Activated naive CD8-positive, alpha-beta T cell treated with anti-CD3 and anti-CD28 coated beads, Interleukin-2, amount 10 ng/mL, durations not matched to agents 7 days and 5 days (primary cell): ENCODE measurements around the gene CHMP1A. TPM values are rescaled to one million over a fixed set of nuclear protein-coding genes. Genes with fewer than 3 reads are reported as not detected.
A peak's percentile ranks its signal among the peaks of the same experiment; 100 is the strongest.
"Not testable (repeated sequence)": the region's sequence is repeated elsewhere in the genome, so short reads cannot be mapped to it uniquely, and the experiment has no call there.

Source experiments
- ATAC-seq: fragments of 150-1000 bp; cut with Tn5 transposase; one replicate; pipeline ENCODE4 v1.10.0; 2021; ENCODE audit warnings: low read depth, moderate library complexity
- POLR2A ChIA-PET: fragments of 350-600 bp; sonication (Branson Sonifier 250); formaldehyde crosslinking; loops from one replicate; lab custom pipeline; 2021; ENCODE audit warnings: antibody characterized with exemption; lab: Charles Lee
- DNase-seq: peaks from one replicate; pipeline ENCODE4 v3.0.0; 2021
- H3K27ac Mint-ChIP-seq: one replicate; pipeline ENCODE4 v1.8.0; 2022; ENCODE audit warnings: mild to moderate bottlenecking, mixed read lengths
- H3K27me3 Mint-ChIP-seq: one replicate; pipeline ENCODE4 v1.8.0; 2022; ENCODE audit warnings: mild to moderate bottlenecking, moderate library complexity, mixed read lengths
- H3K36me3 Mint-ChIP-seq: one replicate; pipeline ENCODE4 v1.8.0; 2021; ENCODE audit warnings: mild to moderate bottlenecking, mixed read lengths
- H3K4me1 Mint-ChIP-seq: one replicate; pipeline ENCODE4 v1.8.0; 2021; ENCODE audit warnings: mixed read lengths
- H3K4me3 Mint-ChIP-seq: one replicate; pipeline ENCODE4 v1.8.0; 2022; ENCODE audit warnings: mild to moderate bottlenecking, moderate library complexity, mixed read lengths
- H3K9me3 Mint-ChIP-seq: one replicate; pipeline ENCODE4 v1.8.0; 2021; ENCODE audit warnings: mixed read lengths
- total RNA-seq, 2 experiments: library from RNA; stranded (reverse); gene quantifications; one replicate each; pipeline ENCODE4 v1.2.3, GENCODE V29; 2021

CHMP1A gene
- total RNA-seq, 2 experiments from 2014 or later: 88.1 to 96.3 TPM

DNA sequence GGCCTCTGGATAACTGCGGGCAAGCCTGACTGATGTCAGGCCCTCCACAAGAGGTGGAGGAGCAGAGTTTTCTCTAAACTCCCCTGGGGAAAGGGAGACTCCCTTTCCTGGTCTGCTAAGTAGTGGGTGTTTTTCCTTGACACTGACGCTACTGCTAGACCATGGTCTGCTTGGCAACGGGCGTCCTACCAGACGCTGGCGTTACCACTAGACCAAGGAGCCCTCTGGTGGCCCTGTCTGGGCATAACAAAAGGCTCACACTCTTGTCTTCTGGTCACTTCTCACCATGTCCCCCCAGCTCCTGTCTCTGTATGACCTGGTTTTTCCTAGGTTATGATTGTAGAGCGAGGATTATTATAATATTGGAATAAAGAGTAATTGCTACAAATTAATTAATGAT, 9.5 kb upstream of the CHMP1A start:
- peaks cover 12% of the 10 kb centered on the region for H3K4me1 Mint-ChIP-seq
- POLR2A ChIA-PET, H3K27ac Mint-ChIP-seq, H3K9me3 Mint-ChIP-seq, H3K27me3 Mint-ChIP-seq, ATAC-seq, H3K4me3 Mint-ChIP-seq, DNase-seq: not testable (repeated sequence)
- peaks cover 13% of the 10 kb centered on the region for H3K36me3 Mint-ChIP-seq

DNA sequence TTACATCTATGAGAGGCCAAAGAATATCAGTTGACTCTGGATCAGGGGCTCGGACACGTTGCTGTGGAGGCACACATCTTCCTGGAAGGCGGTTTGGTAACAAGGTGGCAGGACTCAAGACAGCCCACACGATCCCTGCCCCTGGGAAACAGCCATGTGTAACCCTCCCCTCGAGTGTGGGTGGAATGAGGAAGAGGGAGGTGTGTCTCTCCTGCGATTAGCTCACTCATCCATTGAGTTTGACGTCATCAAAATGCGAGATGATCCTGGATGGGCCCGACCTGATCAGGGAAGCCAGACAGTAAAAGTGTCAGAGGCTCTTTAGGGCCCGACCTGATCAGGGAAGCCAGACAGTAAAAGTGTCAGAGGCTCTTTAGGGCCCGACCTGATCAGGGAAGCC, 6.7 kb upstream of the CHMP1A start:
- H3K4me3 Mint-ChIP-seq, ATAC-seq, H3K27ac Mint-ChIP-seq, H3K27me3 Mint-ChIP-seq, POLR2A ChIA-PET, DNase-seq, H3K9me3 Mint-ChIP-seq: not testable (repeated sequence)
- peaks cover 17% of the 10 kb centered on the region for H3K4me1 Mint-ChIP-seq
- peaks cover 27% of the 10 kb centered on the region for H3K36me3 Mint-ChIP-seq

DNA sequence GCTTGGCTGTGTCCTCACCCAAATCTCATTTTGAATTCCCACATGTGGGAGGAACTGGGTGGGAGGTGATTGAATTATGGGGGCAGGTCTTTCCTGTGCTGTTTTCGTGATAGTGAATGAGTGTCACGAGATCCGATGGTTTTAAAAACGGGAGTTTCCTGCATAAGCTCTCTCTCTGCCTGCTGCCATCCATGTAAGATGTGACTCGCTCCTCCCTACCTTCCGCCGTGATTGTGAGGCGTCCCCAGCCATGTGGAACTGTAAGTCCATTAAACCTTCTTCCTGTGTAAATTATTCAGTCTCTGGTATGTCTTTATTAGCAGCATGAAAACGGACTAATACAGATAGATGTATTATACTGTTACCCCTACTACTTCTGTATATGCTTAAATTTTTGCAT, 3.7 kb upstream of the CHMP1A start:
- no peak overlapping the region for H3K4me3 Mint-ChIP-seq
- ATAC-seq (no peak), DNase-seq (no peak)
- no peaks in the 10 kb centered on the region for H3K27me3 Mint-ChIP-seq
- H3K9me3 Mint-ChIP-seq: no peaks in the 10 kb centered on the region
- peaks cover 32% of the 10 kb centered on the region for H3K36me3 Mint-ChIP-seq
- H3K4me1 Mint-ChIP-seq: peaks cover 13% of the 10 kb centered on the region
- POLR2A ChIA-PET: no interaction called here
- no peak overlapping the region for H3K27ac Mint-ChIP-seq

DNA sequence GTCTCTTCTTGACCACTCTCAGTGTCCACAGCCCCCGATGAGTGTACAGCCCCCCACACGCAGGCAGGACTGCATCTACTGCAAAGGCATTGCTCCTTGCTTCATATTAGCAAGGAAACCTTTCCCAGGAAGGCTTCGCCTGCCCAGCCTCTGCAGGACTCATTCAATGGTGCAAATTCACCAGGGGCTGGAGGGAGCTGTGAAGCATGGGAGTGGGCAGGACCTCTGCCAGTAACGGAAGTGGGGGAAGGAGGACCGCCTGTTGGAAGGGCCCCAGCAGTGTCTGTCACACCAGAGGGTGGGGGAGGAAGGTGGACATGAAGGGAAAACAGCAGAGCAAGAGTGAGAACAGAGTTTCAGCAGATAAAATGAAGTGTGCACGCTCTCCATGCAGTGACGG, 2.6 kb upstream of the CHMP1A start:
- Mint-ChIP-seq H3K9me3 (no peaks in the 10 kb centered on the region), H3K4me3 (no peak overlapping the region), H3K27ac (no peak overlapping the region), H3K27me3 (no peaks in the 10 kb centered on the region), H3K36me3 (peaks cover 34% of the 10 kb centered on the region), H3K4me1 (peaks cover 22% of the 10 kb centered on the region)
- ATAC-seq: no peak
- DNase-seq: no peak
- POLR2A ChIA-PET: no interaction called here

DNA sequence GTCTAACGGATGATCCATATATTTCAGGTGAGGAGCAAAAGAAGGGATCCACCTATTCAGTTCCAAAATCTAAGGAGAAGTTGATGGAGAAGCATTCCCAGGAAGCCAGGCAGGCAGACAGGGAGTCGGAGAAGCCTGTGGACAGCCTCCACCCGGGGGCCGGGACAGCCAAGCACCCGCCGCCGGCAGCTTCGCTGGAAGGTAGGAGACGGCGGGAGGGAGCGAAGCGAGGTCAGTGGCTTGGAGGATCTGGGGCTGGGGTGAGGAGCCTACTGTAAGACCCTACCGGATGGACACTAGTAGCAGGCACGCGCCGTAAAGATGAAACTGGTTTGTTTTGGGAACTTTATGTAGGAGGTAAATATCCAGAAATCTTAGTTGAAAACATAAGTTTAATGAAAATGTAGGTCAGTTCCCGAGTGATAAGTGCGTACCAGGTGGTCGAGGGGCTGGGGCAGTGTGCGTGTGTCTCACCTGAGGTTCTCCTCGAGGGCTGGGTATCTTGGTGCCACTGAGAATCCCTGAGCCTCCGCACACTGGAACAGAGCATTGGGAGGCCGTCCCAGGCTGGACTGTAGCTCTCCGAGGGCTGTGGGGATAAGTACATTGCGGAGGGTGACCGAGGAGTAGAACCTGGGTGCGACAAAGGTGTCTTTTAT, 842 bp upstream of the CHMP1A start:
- no peaks in the 10 kb centered on the region for H3K9me3 Mint-ChIP-seq
- ATAC-seq: no peak
- H3K27me3 Mint-ChIP-seq: no peaks in the 10 kb centered on the region
- peaks cover 31% of the 10 kb centered on the region for H3K36me3 Mint-ChIP-seq
- H3K27ac Mint-ChIP-seq: peak overlapping the region; percentile 77
- POLR2A ChIA-PET: interaction anchor here (1.1 to 2.2 kb wide), 2 partner anchors 28 to 65 kb away, joined by 4 to 6 read pairs; partner anchors contain the start of gene CDK10
- peak overlapping the region; percentile 87 for H3K4me3 Mint-ChIP-seq
- H3K4me1 Mint-ChIP-seq: peaks cover 31% of the 10 kb centered on the region
- DNase-seq: no peak

DNA sequence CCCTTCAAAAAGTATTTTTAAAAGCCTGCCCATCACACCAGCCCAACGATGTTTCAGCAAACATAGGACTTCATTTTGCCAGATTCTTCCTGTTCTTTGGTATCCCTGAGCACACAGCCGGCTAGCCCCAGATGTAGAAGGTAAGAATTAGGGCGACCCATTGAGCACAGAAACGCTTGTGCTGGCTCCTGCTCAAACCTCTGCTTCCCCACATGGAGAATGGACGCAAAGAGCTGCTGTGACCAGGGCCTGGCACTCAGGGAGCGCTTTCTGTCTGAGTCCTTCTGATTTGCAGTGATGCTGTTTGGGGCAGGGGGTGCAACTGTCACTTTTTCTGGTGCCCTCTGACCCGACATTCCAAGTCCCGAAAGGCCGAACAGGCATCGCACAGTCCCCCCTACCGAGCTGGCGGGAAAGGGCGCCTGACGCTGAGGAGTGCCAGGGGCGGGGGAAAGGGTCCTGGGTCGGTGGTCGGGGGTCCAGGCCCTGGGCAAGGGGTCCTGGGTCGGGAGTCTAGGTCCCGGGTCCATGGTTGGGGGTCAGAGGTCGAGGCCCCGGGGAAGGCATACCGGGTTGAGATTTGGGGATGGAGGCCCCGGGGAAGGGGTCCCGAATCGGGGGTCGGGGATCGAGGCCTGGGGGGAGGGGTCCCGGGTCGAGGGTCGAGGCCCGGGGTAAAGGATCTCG, 930 bp downstream of the CHMP1A start:
- peaks cover 20% of the 10 kb centered on the region for H3K36me3 Mint-ChIP-seq
- peak overlapping the region; percentile 79 for H3K27ac Mint-ChIP-seq
- peak overlapping the region; percentile 87 for H3K4me3 Mint-ChIP-seq
- DNase-seq (no peak), ATAC-seq (no peak)
- POLR2A ChIA-PET: no interaction called here
- H3K9me3 Mint-ChIP-seq: no peaks in the 10 kb centered on the region
- H3K27me3 Mint-ChIP-seq: no peaks in the 10 kb centered on the region
- H3K4me1 Mint-ChIP-seq: peaks cover 31% of the 10 kb centered on the region

DNA sequence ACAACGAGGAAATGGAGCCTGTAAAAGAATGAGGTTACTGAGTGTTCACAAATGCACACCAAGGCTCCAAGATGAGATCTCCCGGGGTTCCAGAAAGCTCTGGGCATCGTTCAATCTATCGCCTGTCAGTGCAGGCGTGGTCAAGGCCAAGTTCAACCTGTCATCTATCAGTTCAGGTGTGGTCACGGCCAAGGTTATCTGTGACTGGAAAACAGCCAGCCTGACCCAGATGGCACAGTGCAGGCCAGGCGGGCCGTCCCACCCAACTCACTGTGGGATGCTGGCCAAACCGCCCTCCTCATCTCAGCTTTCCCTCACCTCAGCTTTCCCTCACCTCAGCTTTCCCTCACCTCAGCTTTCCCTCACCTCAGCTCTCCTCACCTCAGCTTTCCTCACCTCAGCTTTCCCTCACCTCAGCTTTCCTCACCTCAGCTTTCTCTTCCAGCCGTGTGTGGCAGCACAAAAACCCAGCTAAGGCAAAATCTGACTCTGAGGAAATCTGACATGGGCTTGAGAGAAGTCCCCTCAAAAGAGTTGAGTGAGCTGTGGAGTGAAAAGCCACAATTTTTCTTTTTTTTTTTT, 2.4 kb downstream of the CHMP1A start:
- Mint-ChIP-seq H3K9me3 (no peaks in the 10 kb centered on the region), H3K4me1 (peaks cover 28% of the 10 kb centered on the region), H3K36me3 (peaks cover 13% of the 10 kb centered on the region), H3K27ac (no peak overlapping the region), H3K4me3 (peak overlapping the region; percentile 87), H3K27me3 (no peaks in the 10 kb centered on the region)
- DNase-seq: no peak
- POLR2A ChIA-PET: no interaction called here
- no peak for ATAC-seq

DNA sequence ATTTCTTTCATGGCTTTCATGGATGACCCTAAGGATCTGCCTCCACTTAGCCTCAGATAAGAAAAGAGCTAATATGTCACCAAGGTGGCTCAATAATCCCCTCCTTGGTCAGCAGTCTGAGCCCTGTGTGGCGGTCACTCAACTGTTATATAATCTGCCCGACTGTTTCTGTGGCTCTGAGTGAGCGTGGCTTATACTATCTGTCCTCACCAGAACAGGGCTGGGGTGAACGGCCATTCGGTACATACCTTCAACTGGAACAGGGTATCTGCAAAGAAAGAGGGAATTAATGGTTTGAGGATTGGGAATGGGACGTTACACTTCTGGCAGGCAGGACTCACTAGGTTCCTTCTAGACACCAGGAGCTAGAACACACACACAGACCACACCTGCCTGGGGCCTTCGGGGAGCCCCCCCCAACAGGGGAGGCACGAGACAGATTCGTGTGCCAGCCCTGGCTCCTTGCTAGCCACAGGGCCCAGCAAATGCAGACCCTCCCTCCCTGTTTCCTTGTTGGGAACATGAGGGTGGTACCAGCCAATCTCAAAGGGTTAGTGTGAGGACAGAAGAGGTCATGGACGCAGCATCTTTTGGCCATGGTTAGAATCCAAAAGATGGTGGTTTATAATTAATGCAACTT, 3.7 kb downstream of the CHMP1A start:
- no peak for ATAC-seq

DNA sequence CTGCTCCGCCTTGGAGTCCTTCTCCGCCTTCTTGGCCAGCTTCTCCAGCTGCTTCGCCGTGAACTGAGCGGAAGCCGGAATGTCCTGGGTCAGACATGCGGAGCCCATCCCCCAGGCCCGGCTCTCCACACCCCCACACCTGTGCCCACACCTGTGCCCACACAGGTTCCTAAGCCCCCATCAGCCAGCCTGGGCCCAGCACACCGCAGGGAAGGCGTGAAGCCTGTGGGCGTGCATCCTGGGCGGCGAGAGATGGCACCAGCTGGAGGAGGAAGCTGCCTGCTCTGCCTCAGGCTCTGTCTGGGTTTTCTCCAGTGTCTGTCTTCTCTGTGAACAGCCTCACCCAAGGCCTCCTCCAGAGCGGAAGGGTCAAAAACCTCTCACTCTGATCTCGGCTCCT, 5.9 kb downstream of the CHMP1A start:
- Mint-ChIP-seq H3K27ac (no peak overlapping the region), H3K4me3 (no peak overlapping the region), H3K9me3 (no peaks in the 10 kb centered on the region), H3K27me3 (no peaks in the 10 kb centered on the region), H3K4me1 (peaks cover 21% of the 10 kb centered on the region), H3K36me3 (peaks cover 22% of the 10 kb centered on the region)
- POLR2A ChIA-PET: no interaction called here
- ATAC-seq (peak; percentile 13), DNase-seq (no peak)

More for the DNA sequence above, 3.7 kb downstream of the CHMP1A start:
- POLR2A ChIA-PET: interaction anchor here (0.6 to 0.7 kb wide), 2 partner anchors 270 to 364 kb away, joined by 4 read pairs; no protein-coding TSS in a partner anchor
- Mint-ChIP-seq H3K36me3 (peaks cover 20% of the 10 kb centered on the region), H3K27me3 (no peaks in the 10 kb centered on the region), H3K4me3 (no peak overlapping the region), H3K27ac (no peak overlapping the region), H3K9me3 (no peaks in the 10 kb centered on the region), H3K4me1 (peaks cover 26% of the 10 kb centered on the region)
- no peak for DNase-seq

DNA sequence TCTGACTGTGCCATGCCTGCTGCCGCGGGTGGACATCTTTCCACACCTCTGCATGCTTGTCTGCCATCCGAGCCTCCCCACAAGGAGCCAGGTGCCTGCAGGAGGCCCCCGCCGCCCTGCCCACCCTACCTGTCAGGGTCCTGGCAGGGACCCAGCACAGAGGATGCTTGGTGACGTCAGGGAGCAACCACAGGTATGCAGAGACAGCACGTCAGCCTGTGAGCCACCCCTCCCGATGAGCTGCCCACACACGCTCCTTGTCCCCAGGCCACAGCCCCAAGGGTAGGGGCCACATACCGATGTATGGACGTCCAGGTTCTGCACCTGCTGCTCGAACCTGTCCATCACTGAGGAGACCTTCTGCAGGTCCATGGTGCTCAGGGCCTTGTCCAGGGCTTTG, 10.6 kb downstream of the CHMP1A start:
- no peaks in the 10 kb centered on the region for H3K9me3 Mint-ChIP-seq
- no peak overlapping the region for H3K27ac Mint-ChIP-seq
- no peak overlapping the region for H3K4me3 Mint-ChIP-seq
- POLR2A ChIA-PET: no interaction called here
- H3K4me1 Mint-ChIP-seq: no peaks in the 10 kb centered on the region
- ATAC-seq: no peak
- no peak for DNase-seq
- peaks cover 23% of the 10 kb centered on the region for H3K36me3 Mint-ChIP-seq
- no peaks in the 10 kb centered on the region for H3K27me3 Mint-ChIP-seq

DNA sequence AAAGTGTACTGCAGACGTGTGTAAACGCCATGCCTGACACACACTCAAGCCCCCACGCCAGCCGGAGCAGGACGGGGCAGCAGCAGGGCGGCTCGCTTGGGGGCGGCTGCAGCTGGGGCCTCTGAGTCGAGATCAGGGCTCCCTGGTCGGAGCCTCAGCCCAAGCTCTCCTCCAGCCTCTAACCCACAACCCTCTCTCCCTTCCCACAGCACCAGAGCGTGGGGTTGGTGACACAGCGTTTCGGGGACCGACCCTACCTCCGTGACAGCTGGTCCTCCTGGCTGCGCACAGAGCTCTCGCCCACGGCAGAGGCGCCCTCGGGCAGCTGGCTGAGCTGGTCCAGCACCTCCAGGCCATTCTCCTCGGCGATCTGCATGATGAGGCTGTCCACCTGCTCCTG, 11.2 kb downstream of the CHMP1A start:
- POLR2A ChIA-PET: no interaction called here
- Mint-ChIP-seq H3K9me3 (no peaks in the 10 kb centered on the region), H3K27ac (no peak overlapping the region), H3K36me3 (peaks cover 23% of the 10 kb centered on the region), H3K4me3 (no peak overlapping the region), H3K27me3 (no peaks in the 10 kb centered on the region), H3K4me1 (no peaks in the 10 kb centered on the region)
- DNase-seq (no peak), ATAC-seq (no peak)

DNA sequence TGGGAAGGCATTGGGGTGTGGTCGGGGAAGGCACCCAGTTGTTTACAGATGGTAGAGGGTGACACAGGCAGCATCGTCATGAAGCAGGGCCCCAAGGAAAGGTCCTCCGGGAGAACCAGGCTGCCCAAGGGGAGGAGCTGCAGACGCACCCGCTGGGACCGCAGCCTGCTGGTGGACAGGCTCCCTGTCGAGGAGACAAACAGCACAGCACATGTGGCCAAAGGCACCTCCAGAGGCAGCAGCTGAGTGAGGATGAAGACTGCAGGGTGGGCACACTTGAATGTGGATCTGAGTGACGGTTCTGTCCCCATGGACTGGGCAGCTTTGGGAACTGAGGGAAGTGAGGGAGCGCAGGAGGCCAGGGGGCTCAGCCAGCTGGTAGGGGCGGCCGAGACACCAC, 12.4 kb downstream of the CHMP1A start:
- Mint-ChIP-seq H3K4me1 (peaks cover 5% of the 10 kb centered on the region), H3K36me3 (peaks cover 19% of the 10 kb centered on the region), H3K9me3 (no peaks in the 10 kb centered on the region), H3K27me3 (no peaks in the 10 kb centered on the region), H3K27ac (no peak overlapping the region), H3K4me3 (no peak overlapping the region)
- DNase-seq (no peak), ATAC-seq (no peak)
- POLR2A ChIA-PET: interaction anchor here (0.6 kb wide), 1 partner anchor 33 kb away, joined by 3 read pairs; no protein-coding TSS in a partner anchor

DNA sequence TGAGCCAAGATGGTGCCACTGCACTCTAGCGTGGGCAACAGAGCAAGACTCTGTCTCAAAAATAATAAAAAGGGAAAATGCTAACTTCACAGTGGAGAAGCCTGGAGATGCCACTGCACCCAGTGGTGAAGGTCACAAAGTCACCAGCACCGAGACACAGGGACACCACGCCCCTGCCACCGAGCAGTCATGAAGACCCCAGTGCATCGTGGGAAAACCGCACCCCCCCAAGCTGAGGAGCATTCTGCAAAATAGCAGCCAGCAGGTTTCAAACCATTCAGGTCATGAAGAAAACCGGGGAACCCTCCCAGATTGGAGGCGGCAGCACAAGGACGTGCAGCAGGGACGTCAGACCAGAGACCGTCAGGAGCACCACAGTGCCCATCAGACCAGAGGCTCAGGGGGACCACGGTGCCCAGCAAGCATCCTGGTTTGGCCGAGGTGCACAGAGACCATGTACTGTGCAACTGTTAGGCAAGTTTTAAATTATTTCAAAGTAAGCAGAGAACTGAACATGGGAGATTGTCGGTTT, 13.7 kb downstream of the CHMP1A start:
- DNase-seq (no peak), ATAC-seq (no peak)
- Mint-ChIP-seq H3K4me1 (peaks cover 5% of the 10 kb centered on the region), H3K4me3 (no peak overlapping the region), H3K27me3 (no peaks in the 10 kb centered on the region), H3K36me3 (peaks cover 13% of the 10 kb centered on the region), H3K9me3 (no peaks in the 10 kb centered on the region), H3K27ac (no peak overlapping the region)
- POLR2A ChIA-PET: no interaction called here
